WTC11 (cell line): ENCODE results near the gene CENPB. TPM values are rescaled to one million over a fixed set of nuclear protein-coding genes. Genes with fewer than 3 reads are reported as not detected.

Experiments used
- ATAC-seq: fragments of 200-7000 bp; cut with Tn5 transposase; 2 replicates; pipeline ENCODE4 v1.10.0; 2021; ENCODE audit warnings: mild to moderate bottlenecking, moderate library complexity
- CTCF ChIA-PET: fragments of 300-600 bp; sonication (Branson Sonifier 250); formaldehyde crosslinking; loops from one replicate; lab custom pipeline; 2021; ENCODE audit warnings: antibody characterized with exemption; lab: Charles Lee
- POLR2A ChIA-PET: fragments of 350-600 bp; sonication (Branson Sonifier 250); formaldehyde crosslinking; loops from one replicate; lab custom pipeline; 2021; ENCODE audit warnings: antibody characterized with exemption; lab: Charles Lee
- DNase-seq: peaks from one replicate; pipeline ENCODE4 v3.0.0; 2021; ENCODE audit warnings: low spot score
- H3K27ac Mint-ChIP-seq: 2 replicates; pipeline ENCODE4 v1.8.0; 2021; ENCODE audit warnings: mixed read lengths
- H3K27me3 Mint-ChIP-seq: 2 replicates; pipeline ENCODE4 v1.8.0; 2021; ENCODE audit warnings: low read depth, mild to moderate bottlenecking, moderate library complexity, mixed read lengths
- H3K36me3 Mint-ChIP-seq: 2 replicates; pipeline ENCODE4 v1.8.0; 2021; ENCODE audit warnings: mixed read lengths
- H3K4me1 Mint-ChIP-seq: 2 replicates; pipeline ENCODE4 v1.8.0; 2022; ENCODE audit warnings: mixed read lengths
- H3K4me3 Mint-ChIP-seq: 2 replicates; pipeline ENCODE4 v1.8.0; 2021; ENCODE audit warnings: mild to moderate bottlenecking, moderate library complexity, mixed read lengths
- H3K9me3 Mint-ChIP-seq: 2 replicates; pipeline ENCODE4 v1.8.0; 2021; ENCODE audit warnings: mixed read lengths
- CBFB ChIP-seq: sonication (generic); formaldehyde crosslinking; IDR thresholded peaks from 2 replicates; pipeline ENCODE4 v1.8.1; 2022; ENCODE audit warnings: mild to moderate bottlenecking, low read depth, missing genetic modification reagents
- ETV6 ChIP-seq: sonication (generic); formaldehyde crosslinking; IDR thresholded peaks from 2 replicates; pipeline ENCODE4 v1.8.1; 2022; ENCODE audit warnings: mild to moderate bottlenecking, missing genetic modification reagents
- GTF2I ChIP-seq: fragments of 250-450 bp; sonication (Bioruptor Pico); conservative IDR thresholded peaks from 2 replicates; pipeline ENCODE4 v1.4.0; 2021; ENCODE audit warnings: mild to moderate bottlenecking
- JAZF1 ChIP-seq: fragments of 250-450 bp; sonication (Bioruptor Pico); IDR thresholded peaks from 2 replicates; pipeline ENCODE4 v1.9.0; 2021; ENCODE audit warnings: moderate library complexity, mild to moderate bottlenecking, inconsistent platforms
- JUN ChIP-seq: sonication (generic); formaldehyde crosslinking; IDR thresholded peaks from 2 replicates; pipeline ENCODE4 v1.8.0; 2023; ENCODE audit warnings: mild to moderate bottlenecking, missing genetic modification reagents
- NFATC4 ChIP-seq: fragments of 250-450 bp; sonication (Bioruptor Pico); IDR thresholded peaks from 2 replicates; pipeline ENCODE4 v1.9.0; 2021; ENCODE audit warnings: mild to moderate bottlenecking
- SMAD4 ChIP-seq: sonication (generic); formaldehyde crosslinking; IDR thresholded peaks from 2 replicates; pipeline ENCODE4 v1.8.0; 2022; ENCODE audit warnings: mild to moderate bottlenecking, missing genetic modification reagents
- TCF7 ChIP-seq: sonication (generic); formaldehyde crosslinking; IDR thresholded peaks from 2 replicates; pipeline ENCODE4 v1.8.0; 2022; ENCODE audit warnings: mild to moderate bottlenecking, low read depth, missing genetic modification reagents, moderate library complexity
- ZNF219 ChIP-seq: sonication (generic); formaldehyde crosslinking; IDR thresholded peaks from 2 replicates; pipeline ENCODE4 v1.8.0; 2023; ENCODE audit warnings: missing genetic modification reagents, mild to moderate bottlenecking, borderline replicate concordance
- ZNF263 ChIP-seq: sonication (generic); formaldehyde crosslinking; IDR thresholded peaks from 2 replicates; pipeline ENCODE4 v1.8.1; 2022; ENCODE audit warnings: low read depth, mild to moderate bottlenecking, moderate library complexity, missing genetic modification reagents
- ZNF423 ChIP-seq: fragments of 250-450 bp; sonication (Bioruptor Pico); IDR thresholded peaks from 2 replicates; pipeline ENCODE4 v2.1.2; 2022; ENCODE audit warnings: mild to moderate bottlenecking, moderate library complexity
- total RNA-seq: library from RNA; stranded (reverse); gene quantifications from 3 replicates; pipeline ENCODE4 v1.2.3, GENCODE V29; 2021
- TF ChIP-seq, protein P1 (sequence below): sonication (generic); formaldehyde crosslinking; IDR thresholded peaks from 2 replicates; pipeline ENCODE4 v1.8.0; 2022; ENCODE audit warnings: missing genetic modification reagents
- TF ChIP-seq, protein P2 (sequence below): sonication (generic); formaldehyde crosslinking; IDR thresholded peaks from 2 replicates; pipeline ENCODE4 v1.8.0; 2023; ENCODE audit warnings: missing genetic modification reagents, mild to moderate bottlenecking, borderline replicate concordance
- TF ChIP-seq, protein P3 (sequence below): fragments of 250-450 bp; sonication (Bioruptor Pico); IDR thresholded peaks from 2 replicates; pipeline ENCODE4 v2.1.2; 2022; ENCODE audit warnings: mild to moderate bottlenecking, moderate library complexity
- TF ChIP-seq, protein P4 (sequence below): fragments of 250-450 bp; sonication (Bioruptor Pico); IDR thresholded peaks from 2 replicates; pipeline ENCODE4 v1.8.0; 2021; ENCODE audit warnings: mild to moderate bottlenecking
- TF ChIP-seq, protein P5 (sequence below): sonication (generic); formaldehyde crosslinking; IDR thresholded peaks from 2 replicates; pipeline ENCODE4 v1.8.1; 2023; ENCODE audit warnings: mild to moderate bottlenecking, missing genetic modification reagents, moderate library complexity

CENPB gene
- total RNA-seq, 1 experiment from 2014 or later, result 58.7 TPM

DNA sequence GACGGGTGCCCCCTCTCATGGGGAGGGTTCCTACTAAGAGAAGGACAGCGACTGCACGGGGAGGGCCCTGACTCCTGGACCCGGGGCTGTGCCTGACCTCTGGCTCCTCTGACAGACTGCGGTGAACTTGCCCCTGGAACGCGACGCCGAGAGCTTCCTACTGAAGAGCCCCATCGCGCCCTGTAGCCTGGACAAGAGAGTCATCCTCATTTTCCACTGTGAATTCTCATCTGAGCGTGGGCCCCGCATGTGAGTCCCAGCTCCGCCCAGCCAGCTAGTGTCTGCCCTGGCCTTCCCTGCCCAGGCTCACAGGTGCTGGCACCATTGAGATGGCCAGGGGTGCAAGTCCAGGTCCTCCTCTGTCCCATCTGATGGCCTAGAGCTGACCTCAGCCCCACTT is 16.7 kb upstream of the CENPB start:
- Mint-ChIP-seq H3K27ac (no peak overlapping the region), H3K4me1 (peaks cover 49% of the 10 kb centered on the region), H3K9me3 (peaks cover 2% of the 10 kb centered on the region; the same call in 1 of the 2 replicates), H3K36me3 (peaks cover 49% of the 10 kb centered on the region), H3K4me3 (no peak overlapping the region), H3K27me3 (0 out of 2 replicates have a peak, but pooled peaks cover under 1% of the 10 kb centered on the region)
- CTCF ChIA-PET, result interaction anchor here (0.8 kb wide), 1 partner anchor 15 kb away, joined by 3 read pairs; no protein-coding TSS in a partner anchor
- POLR2A ChIA-PET, result no interaction called here
- DNase-seq (no peak), ATAC-seq (no peak)
- TF ChIP-seq ZNF219 (CRISPR knock-in tag), result no peak
- TF ChIP-seq ETV6, result no peak
- no peak for TF ChIP-seq JAZF1 (CRISPR knock-in tag)
- TF ChIP-seq, protein P1, sequence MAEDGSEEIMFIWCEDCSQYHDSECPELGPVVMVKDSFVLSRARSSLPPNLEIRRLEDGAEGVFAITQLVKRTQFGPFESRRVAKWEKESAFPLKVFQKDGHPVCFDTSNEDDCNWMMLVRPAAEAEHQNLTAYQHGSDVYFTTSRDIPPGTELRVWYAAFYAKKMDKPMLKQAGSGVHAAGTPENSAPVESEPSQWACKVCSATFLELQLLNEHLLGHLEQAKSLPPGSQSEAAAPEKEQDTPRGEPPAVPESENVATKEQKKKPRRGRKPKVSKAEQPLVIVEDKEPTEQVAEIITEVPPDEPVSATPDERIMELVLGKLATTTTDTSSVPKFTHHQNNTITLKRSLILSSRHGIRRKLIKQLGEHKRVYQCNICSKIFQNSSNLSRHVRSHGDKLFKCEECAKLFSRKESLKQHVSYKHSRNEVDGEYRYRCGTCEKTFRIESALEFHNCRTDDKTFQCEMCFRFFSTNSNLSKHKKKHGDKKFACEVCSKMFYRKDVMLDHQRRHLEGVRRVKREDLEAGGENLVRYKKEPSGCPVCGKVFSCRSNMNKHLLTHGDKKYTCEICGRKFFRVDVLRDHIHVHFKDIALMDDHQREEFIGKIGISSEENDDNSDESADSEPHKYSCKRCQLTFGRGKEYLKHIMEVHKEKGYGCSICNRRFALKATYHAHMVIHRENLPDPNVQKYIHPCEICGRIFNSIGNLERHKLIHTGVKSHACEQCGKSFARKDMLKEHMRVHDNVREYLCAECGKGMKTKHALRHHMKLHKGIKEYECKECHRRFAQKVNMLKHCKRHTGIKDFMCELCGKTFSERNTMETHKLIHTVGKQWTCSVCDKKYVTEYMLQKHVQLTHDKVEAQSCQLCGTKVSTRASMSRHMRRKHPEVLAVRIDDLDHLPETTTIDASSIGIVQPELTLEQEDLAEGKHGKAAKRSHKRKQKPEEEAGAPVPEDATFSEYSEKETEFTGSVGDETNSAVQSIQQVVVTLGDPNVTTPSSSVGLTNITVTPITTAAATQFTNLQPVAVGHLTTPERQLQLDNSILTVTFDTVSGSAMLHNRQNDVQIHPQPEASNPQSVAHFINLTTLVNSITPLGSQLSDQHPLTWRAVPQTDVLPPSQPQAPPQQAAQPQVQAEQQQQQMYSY, result no peak
- TF ChIP-seq TCF7 (CRISPR knock-in tag), result no peak
- no peak for TF ChIP-seq ZNF423 (CRISPR knock-in tag)
- no peak for TF ChIP-seq JUN (CRISPR knock-in tag)
- no peak for TF ChIP-seq GTF2I (CRISPR knock-in tag)
- TF ChIP-seq NFATC4 (CRISPR knock-in tag), result no peak
- TF ChIP-seq, protein P2, sequence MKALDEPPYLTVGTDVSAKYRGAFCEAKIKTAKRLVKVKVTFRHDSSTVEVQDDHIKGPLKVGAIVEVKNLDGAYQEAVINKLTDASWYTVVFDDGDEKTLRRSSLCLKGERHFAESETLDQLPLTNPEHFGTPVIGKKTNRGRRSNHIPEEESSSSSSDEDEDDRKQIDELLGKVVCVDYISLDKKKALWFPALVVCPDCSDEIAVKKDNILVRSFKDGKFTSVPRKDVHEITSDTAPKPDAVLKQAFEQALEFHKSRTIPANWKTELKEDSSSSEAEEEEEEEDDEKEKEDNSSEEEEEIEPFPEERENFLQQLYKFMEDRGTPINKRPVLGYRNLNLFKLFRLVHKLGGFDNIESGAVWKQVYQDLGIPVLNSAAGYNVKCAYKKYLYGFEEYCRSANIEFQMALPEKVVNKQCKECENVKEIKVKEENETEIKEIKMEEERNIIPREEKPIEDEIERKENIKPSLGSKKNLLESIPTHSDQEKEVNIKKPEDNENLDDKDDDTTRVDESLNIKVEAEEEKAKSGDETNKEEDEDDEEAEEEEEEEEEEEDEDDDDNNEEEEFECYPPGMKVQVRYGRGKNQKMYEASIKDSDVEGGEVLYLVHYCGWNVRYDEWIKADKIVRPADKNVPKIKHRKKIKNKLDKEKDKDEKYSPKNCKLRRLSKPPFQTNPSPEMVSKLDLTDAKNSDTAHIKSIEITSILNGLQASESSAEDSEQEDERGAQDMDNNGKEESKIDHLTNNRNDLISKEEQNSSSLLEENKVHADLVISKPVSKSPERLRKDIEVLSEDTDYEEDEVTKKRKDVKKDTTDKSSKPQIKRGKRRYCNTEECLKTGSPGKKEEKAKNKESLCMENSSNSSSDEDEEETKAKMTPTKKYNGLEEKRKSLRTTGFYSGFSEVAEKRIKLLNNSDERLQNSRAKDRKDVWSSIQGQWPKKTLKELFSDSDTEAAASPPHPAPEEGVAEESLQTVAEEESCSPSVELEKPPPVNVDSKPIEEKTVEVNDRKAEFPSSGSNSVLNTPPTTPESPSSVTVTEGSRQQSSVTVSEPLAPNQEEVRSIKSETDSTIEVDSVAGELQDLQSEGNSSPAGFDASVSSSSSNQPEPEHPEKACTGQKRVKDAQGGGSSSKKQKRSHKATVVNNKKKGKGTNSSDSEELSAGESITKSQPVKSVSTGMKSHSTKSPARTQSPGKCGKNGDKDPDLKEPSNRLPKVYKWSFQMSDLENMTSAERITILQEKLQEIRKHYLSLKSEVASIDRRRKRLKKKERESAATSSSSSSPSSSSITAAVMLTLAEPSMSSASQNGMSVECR (CRISPR knock-in tag), result no peak
- TF ChIP-seq, protein P3, sequence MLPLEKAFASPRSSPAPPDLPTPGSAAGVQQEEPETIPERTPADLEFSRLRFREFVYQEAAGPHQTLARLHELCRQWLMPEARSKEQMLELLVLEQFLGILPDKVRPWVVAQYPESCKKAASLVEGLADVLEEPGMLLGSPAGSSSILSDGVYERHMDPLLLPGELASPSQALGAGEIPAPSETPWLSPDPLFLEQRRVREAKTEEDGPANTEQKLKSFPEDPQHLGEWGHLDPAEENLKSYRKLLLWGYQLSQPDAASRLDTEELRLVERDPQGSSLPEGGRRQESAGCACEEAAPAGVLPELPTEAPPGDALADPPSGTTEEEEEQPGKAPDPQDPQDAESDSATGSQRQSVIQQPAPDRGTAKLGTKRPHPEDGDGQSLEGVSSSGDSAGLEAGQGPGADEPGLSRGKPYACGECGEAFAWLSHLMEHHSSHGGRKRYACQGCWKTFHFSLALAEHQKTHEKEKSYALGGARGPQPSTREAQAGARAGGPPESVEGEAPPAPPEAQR (CRISPR knock-in tag), result no peak
- TF ChIP-seq, protein P4, sequence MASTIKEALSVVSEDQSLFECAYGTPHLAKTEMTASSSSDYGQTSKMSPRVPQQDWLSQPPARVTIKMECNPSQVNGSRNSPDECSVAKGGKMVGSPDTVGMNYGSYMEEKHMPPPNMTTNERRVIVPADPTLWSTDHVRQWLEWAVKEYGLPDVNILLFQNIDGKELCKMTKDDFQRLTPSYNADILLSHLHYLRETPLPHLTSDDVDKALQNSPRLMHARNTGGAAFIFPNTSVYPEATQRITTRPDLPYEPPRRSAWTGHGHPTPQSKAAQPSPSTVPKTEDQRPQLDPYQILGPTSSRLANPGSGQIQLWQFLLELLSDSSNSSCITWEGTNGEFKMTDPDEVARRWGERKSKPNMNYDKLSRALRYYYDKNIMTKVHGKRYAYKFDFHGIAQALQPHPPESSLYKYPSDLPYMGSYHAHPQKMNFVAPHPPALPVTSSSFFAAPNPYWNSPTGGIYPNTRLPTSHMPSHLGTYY (CRISPR knock-in tag), result no peak
- no peak for TF ChIP-seq ZNF263
- TF ChIP-seq, protein P5, sequence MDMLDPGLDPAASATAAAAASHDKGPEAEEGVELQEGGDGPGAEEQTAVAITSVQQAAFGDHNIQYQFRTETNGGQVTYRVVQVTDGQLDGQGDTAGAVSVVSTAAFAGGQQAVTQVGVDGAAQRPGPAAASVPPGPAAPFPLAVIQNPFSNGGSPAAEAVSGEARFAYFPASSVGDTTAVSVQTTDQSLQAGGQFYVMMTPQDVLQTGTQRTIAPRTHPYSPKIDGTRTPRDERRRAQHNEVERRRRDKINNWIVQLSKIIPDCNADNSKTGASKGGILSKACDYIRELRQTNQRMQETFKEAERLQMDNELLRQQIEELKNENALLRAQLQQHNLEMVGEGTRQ (CRISPR knock-in tag), result no peak
- no peak for TF ChIP-seq CBFB (CRISPR knock-in tag)
- no peak for TF ChIP-seq SMAD4 (CRISPR knock-in tag)
